Heart left ventricle (tissue), 16 donors: ENCODE data around the gene IDE. TPM values are rescaled to one million over a fixed set of nuclear protein-coding genes. Genes with fewer than 3 reads are reported as not detected.
A peak's percentile ranks its signal among the peaks of the same experiment; 100 is the strongest.

Source experiments
- ATAC-seq, 4 donors: fragments of 200-7000 bp; cut with Tn5 transposase; one replicate each; pipeline ENCODE4 v1.9.1; 2020 to 2022; ENCODE audit warnings: moderate library complexity in 4 of 4, mild to moderate bottlenecking in 3 of 4, moderate number of reproducible peaks in 1 of 4
- DNase-seq, 5 donors: peaks; one replicate each; pipeline ENCODE4 v3.0.0-alpha.2; 2020
- H3K27ac ChIP-seq, 12 donors: fragments of 200-600 bp; sonication (generic) in 4 of 12; one replicate each; pipeline versions ENCODE4 v1.5.0 to v1.8.0; 2016 to 2022; ENCODE audit warnings: mild to moderate bottlenecking in 2 of 12
- H3K27me3 ChIP-seq, 9 donors: fragments of 200-600 bp; sonication (generic) in 2 of 9; one replicate each; pipeline versions ENCODE4 v1.5.1 to v1.8.0; 2016 to 2022; ENCODE audit warnings: mild to moderate bottlenecking in 3 of 9
- H3K36me3 ChIP-seq, 9 donors: fragments of 200-600 bp; sonication (generic) in 2 of 9; one replicate each; pipeline versions ENCODE4 v1.5.0 to v1.8.0; 2018 to 2022; ENCODE audit warnings: mild to moderate bottlenecking in 2 of 9
- H3K4me1 ChIP-seq, 12 donors: fragments of 200-600 bp; sonication (generic) in 4 of 12; one replicate each; pipeline versions ENCODE4 v1.5.0 to v1.8.0; 2016 to 2022; ENCODE audit warnings: mild to moderate bottlenecking in 3 of 12
- H3K4me3 ChIP-seq, 12 donors: fragments of 200-600 bp; sonication (generic) in 4 of 12; one replicate each; pipeline versions ENCODE4 v1.5.0 to v1.8.0; 2017 to 2022; ENCODE audit warnings: mild to moderate bottlenecking in 9 of 12, moderate library complexity in 4 of 12
- H3K9me3 ChIP-seq, 12 donors: fragments of 200-600 bp; sonication (generic) in 4 of 12; one replicate each; pipeline versions ENCODE4 v1.5.0 to v1.8.0; 2016 to 2022; ENCODE audit warnings: mild to moderate bottlenecking in 1 of 12
- POLR2A ChIP-seq, 2 donors: fragments of 450-650 bp; IDR thresholded peaks; one replicate each; pipeline ENCODE4 v1.6.1; 2017; ENCODE audit warnings: antibody characterized with exemption in 2 of 2, mild to moderate bottlenecking in 2 of 2, moderate library complexity in 2 of 2
- WGBS, 4 donors: extraction: QIAGEN DNeasy Blood & Tissue Kit in 2 of 4; methylation state at CpG; one replicate each; pipeline versions ENCODE4 v1.1.5 to v1.1.7; 2013 to 2018; 5-methylcytosine and 5-hydroxymethylcytosine counted together
- intact Hi-C, 10 donors: fragments of 100-400 bp; cut with DNase I; formaldehyde crosslinking; loops; one replicate each; pipeline versions ENCODE4 v1.11.1 to v1.14.2; 2022
- polyA plus RNA-seq, 2 donors: library from polyadenylated mRNA; stranded (reverse); fragments of 200-250 nt; gene quantifications; one replicate each; pipeline ENCODE4 v1.2.3, GENCODE V29; 2013
- total RNA-seq, 9 donors: library from RNA; depleted of rRNA in 2 of 9; stranded (reverse); fragments of >200 nt in 2 of 9; fragmentation: NEBNext Ultra II Directional in 3 of 9; extraction: Animal tissue kit (Norgen Biotek cat#: 25700) in 3 of 9; gene quantifications; one replicate each; pipeline versions ENCODE4 v1.1.0 to v1.2.4, GENCODE V29; 2016 to 2023
- TF ChIP-seq, protein P1 (sequence below), 12 donors: fragments of 200-600 bp; sonication (generic) in 4 of 12; IDR thresholded peaks; one replicate each; pipeline versions ENCODE4 v1.5.0 to v1.8.0; 2018 to 2022; ENCODE audit warnings: antibody characterized with exemption in 12 of 12, mild to moderate bottlenecking in 5 of 12
- donor health status: ischemic (EF 13 %, LVEDD 7.1; RV severe dilation, severe dysfunction).
- donor health status: healthy with polysubstance abuse.
- donor health status: DM: no; HTN: yes; CAD: no.
- donor health status: DM: no; HTN: no; CAD: no.
- donor health status: ischemic (EF 25% LVEDD 6.9; RV normal size, moderate dysfunction).
- donor health status: ischemic (EF 25% LVEDD 5.7; RV mildly dilated, moderate dysfunction).
- donor health status: healthy.
- donor health status: DM: yes; HTN: yes; CAD: no.
- donor health status: ischemic (EF 35%, LVEDD 5.7; RV mildly dilated, moderate dysfunction).
- donor health status: nonischemic (EF 11% LVEDD 7.7; RV severe dilation, severe dysfunction).
- donor health status: DM: yes; HTN: yes; CAD: no.
- donor health status: PGD.
- donor health status: ischemic (EF 29% LVEDD 5.4; RV normal size, mild dysfunction).
- donor health status: nonischemic (EF 23%, LVEDD 6.1; RV moderate dilation, normal function).

IDE gene
- total and polyA plus RNA-seq, 11 donors = 11.7 to 51.3 (median 46.0) TPM

DNA sequence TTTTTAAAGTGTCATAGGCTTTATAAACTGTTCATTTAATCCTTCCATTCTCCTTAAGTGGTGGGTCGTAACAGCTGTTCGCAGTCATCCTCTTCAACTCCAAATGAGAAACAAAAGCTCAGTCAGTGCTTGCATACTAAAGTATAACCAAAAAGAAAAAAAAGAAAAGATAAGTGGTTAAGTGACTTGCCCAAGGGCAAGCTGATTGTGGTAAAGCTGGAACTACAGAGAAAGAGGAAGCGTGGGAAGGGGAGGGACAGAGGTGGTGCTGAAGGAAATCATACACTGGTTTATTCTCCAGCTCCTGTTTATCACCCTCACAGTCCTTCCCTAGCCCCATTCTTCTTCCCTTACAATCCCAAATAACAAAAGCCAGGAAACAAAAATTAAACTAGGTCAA, 29.6 kb downstream of the IDE start:
- Histone ChIP-seq H3K27me3 (no peaks in the 10 kb centered on the region), H3K36me3 (peaks cover 0 to 11% (median under 1%) of the 10 kb centered on the region in 9 donors), H3K4me1 (peaks cover 0 to 17% (median 0%) of the 10 kb centered on the region in 12 donors), H3K27ac (no peak overlapping the region), H3K4me3 (no peak overlapping the region), H3K9me3 (no peaks in the 10 kb centered on the region)
- 72 to 96% (median 84%) methylated on average over 3 of the region's 3 CpGs for WGBS, 4 donors
- ATAC-seq (peak in 1 of 4 donors; percentile 51), DNase-seq (no peak)
- TF ChIP-seq POLR2A (IDR thresholded peaks at IDR 0.05) = no peak
- TF ChIP-seq, protein P1, sequence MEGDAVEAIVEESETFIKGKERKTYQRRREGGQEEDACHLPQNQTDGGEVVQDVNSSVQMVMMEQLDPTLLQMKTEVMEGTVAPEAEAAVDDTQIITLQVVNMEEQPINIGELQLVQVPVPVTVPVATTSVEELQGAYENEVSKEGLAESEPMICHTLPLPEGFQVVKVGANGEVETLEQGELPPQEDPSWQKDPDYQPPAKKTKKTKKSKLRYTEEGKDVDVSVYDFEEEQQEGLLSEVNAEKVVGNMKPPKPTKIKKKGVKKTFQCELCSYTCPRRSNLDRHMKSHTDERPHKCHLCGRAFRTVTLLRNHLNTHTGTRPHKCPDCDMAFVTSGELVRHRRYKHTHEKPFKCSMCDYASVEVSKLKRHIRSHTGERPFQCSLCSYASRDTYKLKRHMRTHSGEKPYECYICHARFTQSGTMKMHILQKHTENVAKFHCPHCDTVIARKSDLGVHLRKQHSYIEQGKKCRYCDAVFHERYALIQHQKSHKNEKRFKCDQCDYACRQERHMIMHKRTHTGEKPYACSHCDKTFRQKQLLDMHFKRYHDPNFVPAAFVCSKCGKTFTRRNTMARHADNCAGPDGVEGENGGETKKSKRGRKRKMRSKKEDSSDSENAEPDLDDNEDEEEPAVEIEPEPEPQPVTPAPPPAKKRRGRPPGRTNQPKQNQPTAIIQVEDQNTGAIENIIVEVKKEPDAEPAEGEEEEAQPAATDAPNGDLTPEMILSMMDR (IDR thresholded peaks at IDR 0.05) = no peak
- intact Hi-C loops = no loop called here

DNA sequence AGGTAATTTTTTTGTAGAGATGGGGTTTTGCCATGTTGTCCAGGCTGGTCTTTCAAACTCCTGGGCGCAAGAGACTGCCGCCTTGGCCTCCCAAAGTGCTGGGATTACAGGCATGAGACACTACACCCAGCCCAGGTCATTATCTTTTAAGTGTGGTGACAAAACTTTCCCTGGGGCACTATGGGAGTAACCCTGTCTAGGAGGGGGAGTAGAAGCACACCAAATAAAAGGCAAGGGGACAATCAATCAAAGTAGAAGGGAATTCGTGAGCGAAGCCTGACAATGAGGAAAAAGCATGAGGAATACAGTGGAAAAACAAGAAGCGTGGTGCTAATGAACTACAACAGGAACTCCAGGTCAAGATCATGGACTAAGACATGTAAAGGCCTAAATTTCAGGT, 31.4 kb downstream of the IDE start:
- Histone ChIP-seq H3K4me3 (no peak overlapping the region), H3K4me1 (peaks cover 0 to 17% (median 4%) of the 10 kb centered on the region in 12 donors), H3K9me3 (no peaks in the 10 kb centered on the region), H3K27me3 (no peaks in the 10 kb centered on the region), H3K36me3 (peaks cover 0 to 3% (median 0%) of the 10 kb centered on the region in 9 donors), H3K27ac (no peak overlapping the region)
- no peak for ATAC-seq
- TF ChIP-seq, protein P1 (IDR thresholded peaks at IDR 0.05) = no peak
- no peak for TF ChIP-seq POLR2A (IDR thresholded peaks at IDR 0.05)
- DNase-seq = no peak
- intact Hi-C loops = no loop called here
- 97 to 99% (median 97%) methylated on average over 5 of the region's 5 CpGs for WGBS, 4 donors

DNA sequence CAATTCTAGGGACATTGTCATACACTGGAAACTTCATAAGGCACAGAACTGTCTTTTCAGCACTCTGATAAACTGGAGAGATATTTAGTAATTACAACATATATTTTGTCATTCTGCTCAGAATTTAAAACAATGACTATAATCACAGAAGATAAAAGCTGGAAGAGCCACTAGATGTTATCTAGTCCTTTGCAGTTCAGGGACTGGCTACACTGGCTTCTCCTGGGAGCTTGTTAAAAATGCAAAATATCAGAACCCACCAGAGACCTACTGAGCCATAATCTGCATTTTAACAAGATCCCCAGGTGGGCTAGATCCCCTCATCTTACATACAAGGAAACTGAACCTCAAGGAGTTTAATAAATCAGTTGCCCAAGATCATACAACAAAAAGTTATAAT, 32.3 kb downstream of the IDE start:
- no peak for DNase-seq
- no peak for TF ChIP-seq POLR2A (IDR thresholded peaks at IDR 0.05)
- TF ChIP-seq, protein P1 (IDR thresholded peaks at IDR 0.05) = no peak
- Histone ChIP-seq H3K4me3 (no peak overlapping the region), H3K27me3 (no peaks in the 10 kb centered on the region), H3K36me3 (peaks cover 0 to 11% (median 7%) of the 10 kb centered on the region in 9 donors), H3K4me1 (peaks cover 0 to 17% (median 4%) of the 10 kb centered on the region in 12 donors), H3K27ac (no peak overlapping the region), H3K9me3 (no peaks in the 10 kb centered on the region)
- intact Hi-C loops = no loop called here
- no peak for ATAC-seq

DNA sequence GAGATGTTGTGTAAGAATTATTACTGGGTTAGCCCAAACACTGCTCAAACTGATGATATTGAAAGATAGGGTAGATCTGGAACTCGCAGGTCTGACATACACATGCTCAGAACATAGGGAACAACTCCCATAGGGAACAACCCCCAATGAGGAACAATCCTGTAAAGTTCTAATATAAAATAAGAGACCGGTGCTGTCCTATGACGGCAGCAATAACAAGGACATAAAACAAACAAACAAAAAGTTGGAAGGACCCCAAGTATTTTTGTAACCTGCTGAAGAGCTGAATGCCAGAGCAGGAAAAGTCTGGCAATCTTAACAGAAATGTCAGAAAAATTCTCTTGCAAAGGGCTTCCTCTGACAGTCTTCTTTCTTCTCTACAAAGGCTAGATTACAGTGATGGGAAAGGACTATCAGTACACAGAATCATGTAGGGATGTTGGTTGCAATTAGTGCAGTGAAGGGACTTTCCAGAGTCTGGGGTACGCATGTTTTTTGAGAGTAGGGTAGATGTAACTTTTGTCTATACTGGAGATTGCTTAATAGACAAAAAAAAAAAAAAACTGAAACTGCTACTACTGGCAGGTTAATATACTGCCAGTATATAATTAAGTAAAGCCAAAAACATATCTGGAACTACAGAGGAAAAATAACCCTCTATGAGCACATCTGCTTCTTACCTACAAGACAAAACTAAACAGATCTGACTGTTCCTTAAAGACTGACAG, 35.5 kb downstream of the IDE start:
- Histone ChIP-seq H3K4me1 (peaks cover 0 to 10% (median 4%) of the 10 kb centered on the region in 12 donors), H3K27me3 (no peaks in the 10 kb centered on the region)

More for the DNA sequence above, 35.5 kb downstream of the IDE start:
- Histone ChIP-seq H3K9me3 (no peaks in the 10 kb centered on the region), H3K4me3 (no peak overlapping the region), H3K36me3 (peaks cover 0 to 43% (median 35%) of the 10 kb centered on the region in 9 donors), H3K27ac (no peak overlapping the region)
- TF ChIP-seq, protein P1 (IDR thresholded peaks at IDR 0.05) = no peak
- no peak for TF ChIP-seq POLR2A (IDR thresholded peaks at IDR 0.05)
- DNase-seq (no peak), ATAC-seq (peak in 1 of 4 donors; percentile 7)
- 52 to 60% (median 55%) methylated on average over 4 of the region's 4 CpGs for WGBS, 4 donors
- intact Hi-C loops = no loop called here
